Body of pancreas (tissue), 4 donors: ENCODE results near the gene TMEM97. TPM values are rescaled to one million over a fixed set of nuclear protein-coding genes. Genes with fewer than 3 reads are reported as not detected.

ENCODE experiments used
- ATAC-seq: fragments of 150-250 bp; one replicate; pipeline ENCODE4 v1.9.1; 2016
- DNase-seq, 4 donors: peaks; one replicate each; pipeline ENCODE4 v3.0.0-alpha.2; 2019
- H3K27ac ChIP-seq, 4 donors: fragments of 200-600 bp; sonication (generic); 1 replicate in 3 of 4; 2 replicates in 1 of 4; pipeline versions ENCODE4 v1.5.1 to v1.6.1; 2016 to 2019; ENCODE audit warnings: mild to moderate bottlenecking in 1 of 4, mixed read lengths in 1 of 4, moderate library complexity in 1 of 4
- H3K27me3 ChIP-seq, 2 donors: fragments of 200-600 bp; sonication (generic); one replicate each; pipeline ENCODE4 v1.6.0; 2016; ENCODE audit warnings: mild to moderate bottlenecking in 1 of 2
- H3K36me3 ChIP-seq, 2 donors: fragments of 200-600 bp; sonication (generic); replicated peaks in 1 of 2; 2 replicates each; pipeline ENCODE4 v1.5.1; 2016; ENCODE audit warnings: low read depth in 2 of 2; ENCODE audit not compliant: insufficient read depth in 1 of 2
- H3K4me1 ChIP-seq: fragments of 200-600 bp; sonication (generic); one replicate; pipeline ENCODE4 v1.6.0; 2016
- H3K4me3 ChIP-seq, 2 donors: fragments of 200-600 bp; sonication (generic); 1 replicate in 1 of 2; 2 replicates in 1 of 2; pipeline ENCODE4 v1.5.1; 2016 to 2019
- H3K9me3 ChIP-seq, 3 donors: fragments of 200-600 bp; sonication (generic); 1 replicate in 2 of 3; 2 replicates in 1 of 3; pipeline ENCODE4 v1.5.1; 2016
- POLR2A ChIP-seq, 3 donors: fragments of 450-650 bp; IDR thresholded peaks; one replicate each; pipeline ENCODE4 v1.6.1; 2016; ENCODE audit warnings: antibody characterized with exemption in 3 of 3, mild to moderate bottlenecking in 2 of 3
- WGBS, 2 donors: methylation state at CpG; one replicate each; pipeline ENCODE4 v1.1.5; 2017; 5-methylcytosine and 5-hydroxymethylcytosine counted together
- intact Hi-C: fragments of 100-400 bp; cut with DNase I; formaldehyde crosslinking; loops from one replicate; pipeline ENCODE4 v1.15.1; 2023
- total RNA-seq, 2 donors: library from RNA; depleted of rRNA; stranded (reverse); fragments of >200 nt; gene quantifications; one replicate each; pipeline ENCODE4 v1.1.0, GENCODE V29; 2016
- TF ChIP-seq, protein P1 (sequence below), 7 experiments: fragments of 450-650 bp in 4 of 7; fragments of 200-600 bp in 3 of 7; sonication (generic) in 3 of 7; IDR thresholded peaks; one replicate each; pipeline ENCODE4 v1.5.1; 2016 to 2019; ENCODE audit warnings: antibody characterized with exemption in 7 of 7

Gene TMEM97
- total RNA-seq, 2 donors from 2014 or later = 35.9 to 75.5 TPM

DNA sequence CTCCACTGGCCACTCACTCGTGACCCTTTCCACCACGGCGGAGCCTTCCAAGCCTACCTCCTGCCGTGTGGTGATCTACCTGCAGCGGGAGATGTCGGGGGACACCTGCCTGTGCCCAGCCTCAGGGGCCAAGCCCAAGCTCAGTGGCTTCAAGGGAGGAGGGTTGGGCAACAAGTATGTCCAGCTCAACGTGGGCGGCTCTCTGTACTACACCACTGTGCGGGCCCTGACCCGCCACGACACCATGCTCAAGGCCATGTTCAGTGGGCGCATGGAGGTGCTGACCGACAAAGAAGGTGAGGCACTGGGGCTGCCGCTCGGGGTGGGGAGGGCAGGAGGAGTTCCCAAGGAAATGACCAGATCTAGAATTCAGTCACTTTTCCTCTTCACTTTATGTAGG, 20.4 kb downstream of the TMEM97 start:
- ATAC-seq (no peak), DNase-seq (no peak)
- intact Hi-C loops = no loop called here
- WGBS, 2 donors = 85 to 87% methylated on average over 12 to 15 of the region's 15 CpGs
- Histone ChIP-seq H3K9me3 (no peaks in the 10 kb centered on the region), H3K27ac (peak overlapping the region in 1 of 4 donors; percentile 16), H3K36me3 (peaks cover 0 to 35% of the 10 kb centered on the region in 2 donors), H3K4me1 (peaks cover 33% of the 10 kb centered on the region), H3K27me3 (no peaks in the 10 kb centered on the region), H3K4me3 (no peak overlapping the region)
- TF ChIP-seq, protein P1, sequence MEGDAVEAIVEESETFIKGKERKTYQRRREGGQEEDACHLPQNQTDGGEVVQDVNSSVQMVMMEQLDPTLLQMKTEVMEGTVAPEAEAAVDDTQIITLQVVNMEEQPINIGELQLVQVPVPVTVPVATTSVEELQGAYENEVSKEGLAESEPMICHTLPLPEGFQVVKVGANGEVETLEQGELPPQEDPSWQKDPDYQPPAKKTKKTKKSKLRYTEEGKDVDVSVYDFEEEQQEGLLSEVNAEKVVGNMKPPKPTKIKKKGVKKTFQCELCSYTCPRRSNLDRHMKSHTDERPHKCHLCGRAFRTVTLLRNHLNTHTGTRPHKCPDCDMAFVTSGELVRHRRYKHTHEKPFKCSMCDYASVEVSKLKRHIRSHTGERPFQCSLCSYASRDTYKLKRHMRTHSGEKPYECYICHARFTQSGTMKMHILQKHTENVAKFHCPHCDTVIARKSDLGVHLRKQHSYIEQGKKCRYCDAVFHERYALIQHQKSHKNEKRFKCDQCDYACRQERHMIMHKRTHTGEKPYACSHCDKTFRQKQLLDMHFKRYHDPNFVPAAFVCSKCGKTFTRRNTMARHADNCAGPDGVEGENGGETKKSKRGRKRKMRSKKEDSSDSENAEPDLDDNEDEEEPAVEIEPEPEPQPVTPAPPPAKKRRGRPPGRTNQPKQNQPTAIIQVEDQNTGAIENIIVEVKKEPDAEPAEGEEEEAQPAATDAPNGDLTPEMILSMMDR (IDR thresholded peaks at IDR 0.05) = no peak
- no peak for TF ChIP-seq POLR2A (IDR thresholded peaks at IDR 0.05)

DNA sequence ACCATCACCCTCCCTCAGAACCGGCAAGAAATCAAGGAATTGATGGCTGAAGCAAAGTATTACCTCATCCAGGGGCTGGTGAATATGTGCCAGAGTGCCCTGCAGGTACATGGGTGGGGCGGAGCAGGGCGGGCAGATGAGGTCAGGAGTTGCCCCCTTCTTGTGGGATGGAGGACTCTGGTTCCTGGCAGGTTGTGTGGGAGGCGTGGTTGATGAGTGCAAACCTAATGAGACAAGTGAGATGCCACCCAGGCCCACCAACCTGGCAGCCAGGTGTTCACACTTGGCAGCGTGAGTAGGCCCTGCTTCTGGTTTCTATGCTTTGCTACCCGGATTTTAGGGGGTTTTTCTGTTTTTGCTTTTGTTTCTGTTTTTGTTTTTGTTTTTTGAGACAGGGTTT, 21.4 kb downstream of the TMEM97 start:
- no peak for TF ChIP-seq POLR2A (IDR thresholded peaks at IDR 0.05)
- TF ChIP-seq, protein P1 (IDR thresholded peaks at IDR 0.05) = no peak
- intact Hi-C loops = no loop called here
- ATAC-seq = no peak
- Histone ChIP-seq H3K4me1 (peaks cover 40% of the 10 kb centered on the region), H3K27me3 (no peaks in the 10 kb centered on the region), H3K36me3 (peaks cover 0 to 39% of the 10 kb centered on the region in 2 donors), H3K27ac (no peak overlapping the region), H3K4me3 (no peak overlapping the region), H3K9me3 (no peaks in the 10 kb centered on the region)
- WGBS, 2 donors = 79 to 82% methylated on average over 5 to 6 of the region's 6 CpGs
- DNase-seq = no peak

DNA sequence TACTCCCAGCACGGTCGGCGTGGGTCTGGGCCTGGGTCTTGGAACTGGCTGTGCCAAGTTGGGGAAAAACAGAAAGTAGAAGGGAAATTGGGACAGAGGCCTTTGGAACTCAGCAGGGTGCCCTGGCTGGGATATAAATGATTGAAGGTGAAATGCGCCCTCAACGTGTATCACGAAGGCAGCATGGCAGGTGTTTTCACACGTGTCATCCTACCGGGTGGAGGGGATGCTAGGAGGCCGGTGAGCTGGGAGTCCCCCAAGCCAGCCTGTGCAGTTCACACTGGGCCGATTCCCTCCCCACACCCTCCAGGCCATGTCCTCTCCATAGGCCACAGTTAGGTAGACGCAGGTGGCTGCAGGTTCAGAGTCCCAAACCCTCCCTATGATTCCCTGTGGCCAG, 22.5 kb downstream of the TMEM97 start:
- 90 to 95% methylated on average over 11 of the region's 11 CpGs for WGBS, 2 donors
- ATAC-seq (no peak), DNase-seq (no peak)
- Histone ChIP-seq H3K36me3 (peaks cover 0 to 39% of the 10 kb centered on the region in 2 donors), H3K27me3 (no peaks in the 10 kb centered on the region), H3K4me1 (peaks cover 47% of the 10 kb centered on the region), H3K9me3 (no peaks in the 10 kb centered on the region), H3K4me3 (no peak overlapping the region), H3K27ac (no peak overlapping the region)
- TF ChIP-seq, protein P1 (IDR thresholded peaks at IDR 0.05) = no peak
- no peak for TF ChIP-seq POLR2A (IDR thresholded peaks at IDR 0.05)
- intact Hi-C loops = no loop called here

DNA sequence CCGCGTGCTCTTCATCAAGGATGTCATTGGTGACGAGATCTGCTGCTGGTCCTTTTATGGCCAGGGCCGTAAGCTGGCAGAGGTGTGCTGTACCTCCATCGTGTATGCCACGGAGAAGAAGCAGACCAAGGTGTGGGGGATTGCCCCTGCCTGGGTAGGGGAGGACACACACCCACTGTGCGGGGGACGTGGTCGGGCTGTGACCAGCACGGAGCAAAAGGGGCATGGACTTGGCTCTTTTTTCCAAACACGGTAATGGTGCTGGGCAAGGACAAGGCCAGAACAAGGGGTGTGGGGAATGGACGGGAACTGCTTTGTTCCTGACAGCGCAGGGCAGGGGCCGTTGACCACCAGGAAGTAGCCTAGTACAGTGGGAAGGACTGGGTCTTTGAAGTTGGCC, 23.3 kb downstream of the TMEM97 start:
- Histone ChIP-seq H3K9me3 (no peaks in the 10 kb centered on the region), H3K4me1 (peaks cover 47% of the 10 kb centered on the region), H3K27ac (no peak overlapping the region), H3K36me3 (peaks cover 0 to 39% of the 10 kb centered on the region in 2 donors), H3K27me3 (no peaks in the 10 kb centered on the region), H3K4me3 (no peak overlapping the region)
- TF ChIP-seq, protein P1 (IDR thresholded peaks at IDR 0.05) = no peak
- no peak for TF ChIP-seq POLR2A (IDR thresholded peaks at IDR 0.05)
- DNase-seq (no peak), ATAC-seq (no peak)
- 91 to 92% methylated on average over 7 to 14 of the region's 14 CpGs for WGBS, 2 donors
- intact Hi-C loops = no loop called here

DNA sequence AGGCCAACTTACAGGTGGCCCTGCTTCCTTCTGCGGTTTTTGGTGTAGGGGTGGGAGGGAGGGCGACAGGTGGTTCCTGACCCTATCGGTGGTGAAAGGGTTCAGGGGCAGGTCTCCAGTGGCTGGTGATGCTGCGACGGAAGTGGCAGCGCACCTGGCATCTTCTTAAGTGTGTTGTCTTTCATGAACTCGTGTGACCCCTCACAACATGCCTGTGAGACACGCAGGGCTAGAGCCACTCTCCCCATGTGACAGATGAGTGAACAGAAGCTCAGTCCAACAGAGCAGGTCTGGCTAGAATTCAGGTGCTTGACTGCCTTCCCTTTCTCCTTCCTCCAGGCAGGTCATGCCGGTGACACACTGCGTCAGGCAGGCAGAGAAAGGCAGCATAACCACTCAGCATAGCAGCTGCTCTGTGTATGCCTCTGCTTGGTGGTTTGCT, 24.5 kb downstream of the TMEM97 start:
- no peak for TF ChIP-seq POLR2A (IDR thresholded peaks at IDR 0.05)
- TF ChIP-seq, protein P1 (IDR thresholded peaks at IDR 0.05) = no peak
- 83 to 85% methylated on average over 9 to 10 of the region's 10 CpGs for WGBS, 2 donors
- H3K36me3 ChIP-seq = peaks cover 0 to 39% of the 10 kb centered on the region in 2 donors

More for the DNA sequence above, 24.5 kb downstream of the TMEM97 start:
- intact Hi-C loops = no loop called here
- ATAC-seq (no peak), DNase-seq (no peak)
- Histone ChIP-seq H3K4me1 (peaks cover 47% of the 10 kb centered on the region), H3K27ac (peak overlapping the region in 2 of 4 donors; percentile 81 to 87), H3K4me3 (no peak overlapping the region), H3K9me3 (no peaks in the 10 kb centered on the region), H3K27me3 (no peaks in the 10 kb centered on the region)
